Thyroid gland (tissue), 4 donors: ENCODE data around the gene TSPAN5. TPM values are rescaled to one million over a fixed set of nuclear protein-coding genes. Genes with fewer than 3 reads are reported as not detected.
A peak's percentile ranks its signal among the peaks of the same experiment; 100 is the strongest.

Source experiments
- DNase-seq, 2 donors: peaks; one replicate each; pipeline ENCODE4 v3.0.0-alpha.2; 2019
- H3K27ac ChIP-seq, 3 donors: fragments of 200-600 bp; sonication (generic); 1 replicate in 2 of 3; 2 replicates in 1 of 3; pipeline ENCODE4 v1.5.1; 2016 to 2019; ENCODE audit warnings: mild to moderate bottlenecking in 1 of 3, moderate library complexity in 1 of 3
- H3K27me3 ChIP-seq: fragments of 200-600 bp; sonication (generic); one replicate; pipeline ENCODE4 v1.5.1; 2019
- H3K36me3 ChIP-seq, 2 donors: fragments of 200-600 bp; sonication (generic); one replicate each; pipeline ENCODE4 v1.5.1; 2016 to 2019
- H3K4me1 ChIP-seq, 2 donors: fragments of 200-600 bp; sonication (generic); one replicate each; pipeline ENCODE4 v1.5.1; 2017 to 2019
- H3K4me3 ChIP-seq, 3 donors: fragments of 200-600 bp; sonication (generic); replicated peaks in 1 of 3; 1 replicate in 2 of 3; 2 replicates in 1 of 3; pipeline ENCODE4 v1.5.1; 2016; ENCODE audit warnings: mild to moderate bottlenecking in 1 of 3
- H3K9me3 ChIP-seq: fragments of 200-600 bp; sonication (generic); one replicate; pipeline ENCODE4 v1.5.1; 2017
- POLR2A ChIP-seq, 2 donors: fragments of 450-650 bp; IDR thresholded peaks; one replicate each; pipeline ENCODE4 v1.6.1; 2017; ENCODE audit warnings: antibody characterized with exemption in 2 of 2, mild to moderate bottlenecking in 2 of 2, moderate library complexity in 1 of 2
- WGBS, 2 donors: methylation state at CpG; one replicate each; pipeline ENCODE4 v1.1.5; 2017; 5-methylcytosine and 5-hydroxymethylcytosine counted together
- intact Hi-C: fragments of 100-400 bp; cut with DNase I; formaldehyde crosslinking; loops from one replicate; pipeline ENCODE4 v1.15.1; 2023
- total RNA-seq, 4 donors: library from RNA; depleted of rRNA; stranded (reverse); fragments of >200 nt; gene quantifications; one replicate each; pipeline ENCODE4 v1.2.3, GENCODE V29; 2016
- TF ChIP-seq, protein P1 (sequence below), 6 experiments: fragments of 200-600 bp in 3 of 6; fragments of 450-650 bp in 3 of 6; sonication (generic) in 3 of 6; IDR thresholded peaks; one replicate each; pipeline ENCODE4 v1.5.1; 2016 to 2019; ENCODE audit warnings: antibody characterized with exemption in 6 of 6, mild to moderate bottlenecking in 2 of 6, inconsistent platforms in 1 of 6, moderate library complexity in 1 of 6

TSPAN5 gene
- total RNA-seq, 4 donors from 2014 or later: 26.4 to 48.0 (median 29.1) TPM

DNA sequence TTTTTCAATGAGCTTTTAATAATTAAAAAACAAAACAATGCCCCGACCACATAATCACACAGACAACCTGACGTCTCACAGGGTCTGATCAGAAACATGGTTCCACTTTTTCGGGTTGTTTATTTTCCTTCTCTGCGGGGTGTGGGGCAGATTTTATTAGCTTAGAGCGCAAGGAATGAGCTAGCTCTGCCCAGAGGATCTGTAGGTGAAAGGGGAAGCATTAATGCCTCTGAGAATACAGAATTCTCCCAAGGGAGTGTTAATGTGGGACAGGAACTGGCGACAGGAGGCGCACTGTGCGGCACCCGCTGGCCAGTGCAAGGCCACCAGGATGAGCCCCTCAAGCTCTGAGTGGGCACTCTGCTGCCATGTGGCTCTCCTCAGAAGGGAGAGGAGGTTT is 181.5 kb downstream of the TSPAN5 start:
- no peak for DNase-seq
- peaks cover 17 to 31% of the 10 kb centered on the region in 2 donors for H3K4me1 ChIP-seq
- intact Hi-C loops: loop anchor here (10.0 kb wide), 1 partner anchor 178 kb away; the partner anchor contains the start of gene TSPAN5
- TF ChIP-seq, protein P1, sequence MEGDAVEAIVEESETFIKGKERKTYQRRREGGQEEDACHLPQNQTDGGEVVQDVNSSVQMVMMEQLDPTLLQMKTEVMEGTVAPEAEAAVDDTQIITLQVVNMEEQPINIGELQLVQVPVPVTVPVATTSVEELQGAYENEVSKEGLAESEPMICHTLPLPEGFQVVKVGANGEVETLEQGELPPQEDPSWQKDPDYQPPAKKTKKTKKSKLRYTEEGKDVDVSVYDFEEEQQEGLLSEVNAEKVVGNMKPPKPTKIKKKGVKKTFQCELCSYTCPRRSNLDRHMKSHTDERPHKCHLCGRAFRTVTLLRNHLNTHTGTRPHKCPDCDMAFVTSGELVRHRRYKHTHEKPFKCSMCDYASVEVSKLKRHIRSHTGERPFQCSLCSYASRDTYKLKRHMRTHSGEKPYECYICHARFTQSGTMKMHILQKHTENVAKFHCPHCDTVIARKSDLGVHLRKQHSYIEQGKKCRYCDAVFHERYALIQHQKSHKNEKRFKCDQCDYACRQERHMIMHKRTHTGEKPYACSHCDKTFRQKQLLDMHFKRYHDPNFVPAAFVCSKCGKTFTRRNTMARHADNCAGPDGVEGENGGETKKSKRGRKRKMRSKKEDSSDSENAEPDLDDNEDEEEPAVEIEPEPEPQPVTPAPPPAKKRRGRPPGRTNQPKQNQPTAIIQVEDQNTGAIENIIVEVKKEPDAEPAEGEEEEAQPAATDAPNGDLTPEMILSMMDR (IDR thresholded peaks at IDR 0.05): no peak
- no peak for TF ChIP-seq POLR2A (IDR thresholded peaks at IDR 0.05)
- no peaks in the 10 kb centered on the region for H3K36me3 ChIP-seq
- H3K9me3 ChIP-seq: no peaks in the 10 kb centered on the region
- no peaks in the 10 kb centered on the region for H3K27me3 ChIP-seq
- H3K27ac ChIP-seq: no peak overlapping the region
- H3K4me3 ChIP-seq: no peak overlapping the region
- 88 to 92% methylated on average over 9 of the region's 9 CpGs for WGBS, 2 donors

DNA sequence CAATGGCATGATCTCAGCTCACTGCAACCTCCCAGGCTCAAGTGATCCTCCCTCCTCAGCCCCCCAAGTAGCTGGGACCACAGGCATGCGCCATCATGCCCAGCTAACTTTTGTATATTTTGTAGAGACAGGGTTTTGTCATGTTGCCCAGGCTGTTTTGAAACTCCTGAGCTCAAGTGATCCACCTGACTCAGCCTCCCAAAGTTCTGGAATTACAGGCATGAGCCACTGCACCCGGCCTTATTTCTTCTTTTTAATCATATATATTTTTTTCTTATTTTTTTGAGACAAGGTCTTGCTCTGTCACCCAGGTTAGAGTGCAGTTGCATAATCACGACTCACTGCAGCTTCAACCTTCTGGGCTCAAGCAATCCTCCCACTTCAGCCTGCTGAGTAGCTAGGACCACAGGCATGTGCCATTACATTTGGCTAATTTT is 184.0 kb downstream of the TSPAN5 start:
- Histone ChIP-seq H3K36me3 (no peaks in the 10 kb centered on the region), H3K4me1 (peaks cover 14 to 15% of the 10 kb centered on the region in 2 donors), H3K4me3 (no peak overlapping the region), H3K9me3 (no peaks in the 10 kb centered on the region), H3K27ac (peak overlapping the region; percentile 50 to 89 (median 86)), H3K27me3 (no peaks in the 10 kb centered on the region)
- DNase-seq: peak; percentile 79
- WGBS, 2 donors: 27 to 45% methylated on average over 3 of the region's 3 CpGs
- TF ChIP-seq, protein P1 (IDR thresholded peaks at IDR 0.05): no peak
- TF ChIP-seq POLR2A (IDR thresholded peaks at IDR 0.05): peak in 1 of 2 donors; percentile 13
- intact Hi-C loops: loop anchor here (10.0 kb wide), 1 partner anchor 180 kb away; the partner anchor contains the start of gene TSPAN5

DNA sequence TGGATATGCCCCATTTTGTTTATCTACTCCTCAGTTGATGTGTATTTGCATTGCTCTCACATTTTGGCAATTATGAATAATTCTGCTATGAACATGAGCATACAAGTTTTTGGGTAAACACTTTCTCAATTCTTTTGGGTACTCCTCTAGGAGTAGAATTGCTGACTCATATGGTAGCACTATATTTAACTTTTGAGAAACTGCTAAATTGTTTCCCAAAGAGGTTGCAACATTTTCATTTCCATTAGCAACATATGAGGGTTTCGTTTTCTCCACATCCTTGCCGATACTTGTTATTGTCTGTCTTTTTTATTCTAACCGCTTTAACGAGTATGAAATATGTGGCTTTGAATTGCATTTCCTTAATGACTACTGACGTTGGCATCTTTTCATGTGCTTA is 185.4 kb downstream of the TSPAN5 start:
- Histone ChIP-seq H3K4me3 (no peak overlapping the region), H3K27me3 (no peaks in the 10 kb centered on the region), H3K36me3 (no peaks in the 10 kb centered on the region), H3K4me1 (peaks cover 23 to 26% of the 10 kb centered on the region in 2 donors), H3K27ac (no peak overlapping the region), H3K9me3 (no peaks in the 10 kb centered on the region)
- WGBS, 2 donors: 92 to 96% methylated on average over 5 of the region's 5 CpGs
- no peak for DNase-seq
- TF ChIP-seq POLR2A (IDR thresholded peaks at IDR 0.05): no peak
- TF ChIP-seq, protein P1 (IDR thresholded peaks at IDR 0.05): no peak
- intact Hi-C loops: loop anchor here (10.0 kb wide), 1 partner anchor 182 kb away; the partner anchor contains the start of gene TSPAN5

DNA sequence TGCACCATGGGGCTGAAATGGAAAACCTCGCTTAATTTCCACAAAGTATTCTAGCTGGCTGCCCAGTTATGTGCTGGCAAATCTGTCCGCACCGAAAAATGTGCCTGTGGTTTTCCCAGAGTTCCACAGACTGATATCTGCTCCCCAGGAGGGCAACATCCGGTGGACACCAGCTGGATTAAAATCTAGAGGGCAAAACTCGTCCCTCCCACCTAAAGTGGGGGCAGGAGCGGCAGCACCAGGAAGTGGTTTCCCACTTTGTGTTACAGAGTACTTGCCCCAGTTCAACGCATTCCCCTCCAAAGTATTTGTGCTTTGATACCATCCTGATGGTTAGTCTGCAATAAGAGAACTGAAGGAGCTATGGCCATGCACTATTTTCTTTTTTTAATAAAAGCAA is 187.6 kb downstream of the TSPAN5 start:
- Histone ChIP-seq H3K27me3 (no peaks in the 10 kb centered on the region), H3K4me1 (peaks cover 25 to 32% of the 10 kb centered on the region in 2 donors), H3K27ac (no peak overlapping the region), H3K9me3 (no peaks in the 10 kb centered on the region), H3K4me3 (no peak overlapping the region), H3K36me3 (no peaks in the 10 kb centered on the region)
- TF ChIP-seq POLR2A (IDR thresholded peaks at IDR 0.05): no peak
- TF ChIP-seq, protein P1 (IDR thresholded peaks at IDR 0.05): no peak
- no peak for DNase-seq
- intact Hi-C loops: loop anchor here (10.0 kb wide), 1 partner anchor 184 kb away; the partner anchor contains the start of gene TSPAN5
- 90 to 94% methylated on average over 7 of the region's 7 CpGs for WGBS, 2 donors

DNA sequence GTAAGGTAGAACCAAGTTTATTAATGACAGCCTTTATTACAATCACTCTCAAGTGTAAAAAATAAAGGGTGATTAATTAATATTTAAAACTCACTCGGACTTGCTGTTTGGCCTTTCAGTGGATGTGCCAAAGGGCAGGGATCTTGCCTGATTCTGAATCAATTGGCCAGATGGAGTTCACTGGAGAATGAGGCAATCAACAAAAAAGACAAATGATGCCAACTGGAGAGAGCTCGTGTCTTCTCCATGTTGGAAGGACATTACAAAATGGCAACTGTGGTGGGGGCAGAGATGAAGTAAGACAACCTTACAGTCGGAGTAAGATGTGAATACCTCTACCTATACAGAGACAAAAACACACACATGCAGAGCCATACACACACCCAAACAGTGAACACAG is 188.0 kb downstream of the TSPAN5 start:
- Histone ChIP-seq H3K9me3 (no peaks in the 10 kb centered on the region), H3K36me3 (no peaks in the 10 kb centered on the region), H3K27me3 (no peaks in the 10 kb centered on the region), H3K4me1 (peaks cover 25 to 32% of the 10 kb centered on the region in 2 donors), H3K4me3 (no peak overlapping the region), H3K27ac (no peak overlapping the region)
- no peak for DNase-seq
- TF ChIP-seq, protein P1 (IDR thresholded peaks at IDR 0.05): no peak
- no peak for TF ChIP-seq POLR2A (IDR thresholded peaks at IDR 0.05)
- 82 to 88% methylated on average over 3 of the region's 3 CpGs for WGBS, 2 donors
- intact Hi-C loops: loop anchor here (10.0 kb wide), 1 partner anchor 184 kb away; the partner anchor contains the start of gene TSPAN5
